ENCODE data around the gene FITM2. TPM values are rescaled to one million over a fixed set of nuclear protein-coding genes. Genes with fewer than 3 reads are reported as not detected.
A peak's percentile ranks its signal among the peaks of the same experiment; 100 is the strongest.

Gene FITM2
- total RNA-seq (6.8 and 7.7 TPM in 2 replicates), polyA plus RNA-seq (4.1 and 4.4 TPM in 2 replicates), polyA minus RNA-seq (9.1 and 9.5 TPM in 2 replicates), Bru-seq, nascent RNA (percentile 47 among the genes with signal in this experiment), BruChase-seq, experiment 1, labeled RNA remaining after a 6-hour chase (percentile 84 among the genes with signal in this experiment), BruChase-seq, experiment 2, labeled RNA remaining after a 2-hour chase (percentile 72 among the genes with signal in this experiment)
- polyA plus RNA-seq (2011; cell fraction: cytosol; rRNA removed): 3.5 and 3.7 TPM in 2 replicates
- polyA plus RNA-seq (2011; cell fraction: nucleus; rRNA removed): 4.2 and 4.5 TPM in 2 replicates
- polyA plus RNA-seq (2012): 5.9 and 6.0 TPM in 2 replicates
- 6.9 TPM for polyA minus RNA-seq (2011; cell fraction: cytosol; rRNA and poly(A)+ RNA removed)
- 1.8 and 2.9 TPM in 2 replicates for polyA minus RNA-seq (2011; cell fraction: nucleus; rRNA and poly(A)+ RNA removed)
- long read RNA-seq, full-length matches to known transcripts: 5 of 8 reads
- long read RNA-seq, partial matches to known transcripts: 0 of 8 reads
- long read RNA-seq, other reads (novel, unspliced or antisense): 3 of 8 reads

- DNase-seq (ENCODE audit: low read depth, low spot score): peak; percentile 96
- peak; percentile 99 for FAIRE-seq
- H3K9me1 ChIP-seq (replicated peaks; ENCODE audit: control insufficient read depth, extremely low read depth, insufficient read depth, low read length): no peaks in the 10 kb centered on the region
- H3K4me1 ChIP-seq (ENCODE audit: control insufficient read depth, extremely low read depth, insufficient read depth, low read length): peaks cover 8% of the 10 kb centered on the region
- no peaks in the 10 kb centered on the region for H3K36me3 ChIP-seq (ENCODE audit: control insufficient read depth in 2 of 2, extremely low read depth in 1 of 2, insufficient read depth in 2 of 2, low read length in 2 of 2)
- BruUV-seq (replicated peaks): no TSS peak
- H3K4me2 ChIP-seq (ENCODE audit: insufficient read depth, low read length): peak within 1 kb of the TSS; percentile 62
- dilution Hi-C loops (cut with MboI; ENCODE audit: extremely low pct_ligation_motif_present, low sequenced_read_pairs) (no loop called here), intact Hi-C loops (cut with micrococcal nuclease) (loop anchor here (1.0 kb wide), 2 partner anchors 96 to 195 kb away; no protein-coding TSS in a partner anchor)
- peak within 1 kb of the TSS; percentile 37 to 71 (median 65) for H3K4me3 ChIP-seq (replicated peaks in 1 of 3; ENCODE audit: insufficient read depth in 1 of 3, low read depth in 1 of 3, low read length in 3 of 3)
- peak; percentile 72 for TF ChIP-seq POLR2A (IDR thresholded peaks at IDR 0.05; ENCODE audit: low read depth, low read length)
- peak; percentile 48 for TF ChIP-seq MYC (IDR thresholded peaks at IDR 0.05; ENCODE audit: low read depth, low read length)
- TF ChIP-seq FOS (IDR thresholded peaks at IDR 0.05; ENCODE audit: borderline replicate concordance, insufficient read depth, low read length): no peak
- TF ChIP-seq MAX (IDR thresholded peaks at IDR 0.05; ENCODE audit: insufficient read depth, insufficient read length): peak; percentile 75
- TF ChIP-seq POLR2AphosphoS5 (IDR thresholded peaks at IDR 0.05; ENCODE audit: insufficient read depth, low read depth, low read length): peak; percentile 77
- TF ChIP-seq CTCF (IDR thresholded peaks at IDR 0.05; ENCODE audit: extremely low read depth in 1 of 2, insufficient read depth in 1 of 2, low read depth in 1 of 2, low read length in 2 of 2): peak; percentile 99
- TF ChIP-seq GATA2 (IDR thresholded peaks at IDR 0.05; ENCODE audit: insufficient read depth, insufficient read length, low read depth, low read length): no peak
- H3K9me3 ChIP-seq (replicated peaks; ENCODE audit: control insufficient read depth, insufficient read depth, low read length): no peaks in the 10 kb centered on the region
- peak within 1 kb of the TSS; percentile 87 for H2AFZ ChIP-seq (ENCODE audit: low read depth, low read length)
- CTCF ChIA-PET: interaction anchor here (0.6 to 7.3 kb wide), 35 partner anchors 9 to 412 kb away, joined by 3 to 199 read pairs (median 4); partner anchors contain the start of gene OSER1
- POLR2A ChIA-PET: interaction anchor here (0.5 kb wide), 1 partner anchor 99 kb away, joined by 3 read pairs; no protein-coding TSS in a partner anchor
- peaks cover 2% of the 10 kb centered on the region for H3K79me2 ChIP-seq (ENCODE audit: control insufficient read depth, insufficient read depth, low read length)
- peak within 1 kb of the TSS; percentile 37 for H3K9ac ChIP-seq (replicated peaks; ENCODE audit: extremely low read depth, insufficient read depth, low read length)
- H3K27ac ChIP-seq (ENCODE audit: insufficient read depth, low read depth, low read length): no peak within 1 kb of the TSS
- no peaks in the 10 kb centered on the region for H4K20me1 ChIP-seq (replicated peaks; ENCODE audit: control insufficient read depth, extremely low read depth, insufficient read depth, low read length)
- H3K27me3 ChIP-seq (ENCODE audit: control insufficient read depth in 2 of 2, insufficient read depth in 2 of 2, low read length in 2 of 2): no peaks in the 10 kb centered on the region
Measured at GRCh38 chr20:44310664-44311639, at the start of gene FITM2. TSS of gene FITM2 (minus strand) at chr20:44311202. CDS start at chr20:44311148, 54 bp downstream.
